H9 (cell line): ENCODE measurements around the gene ARL14EP. TPM values are rescaled to one million over a fixed set of nuclear protein-coding genes. Genes with fewer than 3 reads are reported as not detected.

Experiments used
- DNase-seq: peaks from one replicate; pipeline ENCODE4 v3.0.0-alpha.2; 2017
- H2AFZ ChIP-seq: one replicate; pipeline ENCODE4 v1.6.1; 2013; ENCODE audit warnings: mild to moderate bottlenecking, low read length, control low read depth, moderate library complexity
- H2AK5ac ChIP-seq: 2 replicates; pipeline ENCODE4 v1.6.1; 2013; ENCODE audit warnings: low read length, control low read depth, mixed read lengths; ENCODE audit not compliant: insufficient read length
- H2BK120ac ChIP-seq: one replicate; pipeline ENCODE4 v1.6.1; 2013; ENCODE audit warnings: low read depth, mild to moderate bottlenecking, low read length, control low read depth, inconsistent platforms; ENCODE audit not compliant: poor library complexity, severe bottlenecking
- H2BK12ac ChIP-seq: 2 replicates; pipeline ENCODE4 v1.6.1; 2013; ENCODE audit warnings: low read length, control low read depth, mixed read lengths, low read depth; ENCODE audit not compliant: insufficient read length
- H2BK15ac ChIP-seq: 2 replicates; pipeline ENCODE4 v1.6.1; 2013; ENCODE audit warnings: low read depth, low read length, control low read depth
- H2BK20ac ChIP-seq: one replicate; pipeline ENCODE4 v1.6.1; 2013; ENCODE audit warnings: low read depth, mild to moderate bottlenecking, low read length, control low read depth, inconsistent platforms; ENCODE audit not compliant: poor library complexity, severe bottlenecking
- H2BK5ac ChIP-seq: 2 replicates; pipeline ENCODE4 v1.6.1; 2013; ENCODE audit warnings: low read length, control low read depth, mixed read lengths; ENCODE audit not compliant: insufficient read length
- H3K14ac ChIP-seq: 2 replicates; pipeline ENCODE4 v1.6.1; 2013; ENCODE audit warnings: low read length, control low read depth; ENCODE audit not compliant: insufficient read depth
- H3K18ac ChIP-seq: 2 replicates; pipeline ENCODE4 v1.6.1; 2013; ENCODE audit warnings: low read depth, mild to moderate bottlenecking, mixed read lengths, low read length, control low read depth; ENCODE audit not compliant: insufficient read length
- H3K23ac ChIP-seq: 2 replicates; pipeline ENCODE4 v1.6.1; 2013; ENCODE audit warnings: low read length, control low read depth, mixed read lengths, low read depth; ENCODE audit not compliant: insufficient read length
- H3K23me2 ChIP-seq: 2 replicates; pipeline ENCODE4 v1.6.1; 2013; ENCODE audit warnings: low read depth, mild to moderate bottlenecking, mixed read lengths, low read length, control low read depth; ENCODE audit not compliant: insufficient read length, poor library complexity, severe bottlenecking
- H3K27ac ChIP-seq: 2 replicates; pipeline ENCODE4 v1.5.1; 2013; ENCODE audit warnings: low read length, control low read depth, mixed read lengths, low read depth; ENCODE audit not compliant: insufficient read length
- H3K27me3 ChIP-seq: 2 replicates; pipeline ENCODE4 v1.6.1; 2013; ENCODE audit warnings: low read length, control low read depth, inconsistent platforms; ENCODE audit not compliant: insufficient read depth
- H3K4ac ChIP-seq: 2 replicates; pipeline ENCODE4 v1.6.1; 2013; ENCODE audit warnings: low read depth, mild to moderate bottlenecking, control low read depth, inconsistent platforms, low read length, moderate library complexity
- H3K4me1 ChIP-seq: 2 replicates; pipeline ENCODE4 v1.6.1; 2013; ENCODE audit warnings: low read length, control low read depth, inconsistent platforms; ENCODE audit not compliant: insufficient read depth
- H3K4me2 ChIP-seq: 2 replicates; pipeline ENCODE4 v1.6.1; 2013; ENCODE audit warnings: low read length, control low read depth, mixed read lengths; ENCODE audit not compliant: insufficient read length, insufficient read depth
- H3K56ac ChIP-seq: 2 replicates; pipeline ENCODE4 v1.6.1; 2013; ENCODE audit warnings: low read depth, mild to moderate bottlenecking, mixed read lengths, low read length, control low read depth; ENCODE audit not compliant: insufficient read length
- H3K79me1 ChIP-seq: 2 replicates; pipeline ENCODE4 v1.6.1; 2013; ENCODE audit warnings: low read depth, mild to moderate bottlenecking, moderate library complexity, low read length, control low read depth, inconsistent platforms; ENCODE audit not compliant: insufficient read depth, poor library complexity, severe bottlenecking
- H3K79me2 ChIP-seq: 2 replicates; pipeline ENCODE4 v1.6.1; 2013; ENCODE audit warnings: low read length, control low read depth, inconsistent platforms; ENCODE audit not compliant: insufficient read depth
- H3K9ac ChIP-seq: 2 replicates; pipeline ENCODE4 v1.6.1; 2013; ENCODE audit warnings: low read length, control low read depth, mixed read lengths; ENCODE audit not compliant: insufficient read length; ENCODE audit errors: extremely low read depth
- H3K9me3 ChIP-seq: one replicate; pipeline ENCODE4 v1.6.1; 2013; ENCODE audit warnings: low read depth, low read length, inconsistent platforms; ENCODE audit not compliant: control insufficient read depth
- H3T11ph ChIP-seq: one replicate; pipeline ENCODE4 v1.6.1; 2013; ENCODE audit warnings: mild to moderate bottlenecking, low read length, control low read depth, inconsistent platforms
- H4K20me1 ChIP-seq: one replicate; pipeline ENCODE4 v1.6.1; 2013; ENCODE audit not compliant: control insufficient read depth, insufficient read length, insufficient read depth
- H4K5ac ChIP-seq: 2 replicates; pipeline ENCODE4 v1.6.1; 2013; ENCODE audit warnings: low read depth, mild to moderate bottlenecking, mixed read lengths, low read length, control low read depth; ENCODE audit not compliant: insufficient read length
- H4K8ac ChIP-seq: replicated peaks from 2 replicates; pipeline ENCODE4 v1.6.1; 2013; ENCODE audit warnings: low read length, control low read depth, mixed read lengths, low read depth; ENCODE audit not compliant: insufficient read length
- H4K91ac ChIP-seq: 2 replicates; pipeline ENCODE4 v1.6.1; 2013; ENCODE audit warnings: low read depth, mild to moderate bottlenecking, moderate library complexity, mixed read lengths, low read length, control low read depth; ENCODE audit not compliant: insufficient read length
- H3K27ac Mint-ChIP-seq, 3 experiments: 2 replicates in 2 of 3; 3 replicates in 1 of 3; pipeline ENCODE4 v1.8.0; 2020 to 2021; ENCODE audit warnings: mixed read lengths in 3 of 3, mild to moderate bottlenecking in 1 of 3, moderate library complexity in 1 of 3
- H3K27me3 Mint-ChIP-seq: 2 replicates; pipeline ENCODE4 v1.8.0; 2021; ENCODE audit warnings: low read depth, mild to moderate bottlenecking, moderate library complexity, mixed read lengths
- H3K36me3 Mint-ChIP-seq, 3 experiments: 2 replicates in 2 of 3; 3 replicates in 1 of 3; pipeline ENCODE4 v1.8.0; 2020 to 2021; ENCODE audit warnings: low read depth in 3 of 3, mixed read lengths in 3 of 3; ENCODE audit not compliant: insufficient read depth in 1 of 3
- H3K4me1 Mint-ChIP-seq, 2 experiments: 2 replicates each; pipeline ENCODE4 v1.8.0; 2020; ENCODE audit warnings: mixed read lengths in 2 of 2
- H3K4me3 Mint-ChIP-seq, 2 experiments: 2 replicates in 1 of 2; 3 replicates in 1 of 2; pipeline ENCODE4 v1.8.0; 2020 to 2021; ENCODE audit warnings: mild to moderate bottlenecking in 2 of 2, mixed read lengths in 2 of 2, moderate library complexity in 1 of 2
- H3K9me3 Mint-ChIP-seq, 2 experiments: 2 replicates in 1 of 2; 3 replicates in 1 of 2; pipeline ENCODE4 v1.8.0; 2020; ENCODE audit warnings: mild to moderate bottlenecking in 2 of 2, mixed read lengths in 2 of 2, moderate library complexity in 1 of 2
- CTCF ChIP-seq: fragments of 200-600 bp; sonication (generic); conservative IDR thresholded peaks from 3 replicates; pipeline ENCODE4 v1.8.0; 2021; ENCODE audit warnings: antibody characterized with exemption, mild to moderate bottlenecking
- WGBS: extraction: QIAGEN DNeasy Blood & Tissue Kit; methylation state at CpG from one replicate; pipeline ENCODE4 v1.1.7; 2013; ENCODE audit warnings: missing lambda C conversion rate, low lambda C conversion rate, mixed read lengths; ENCODE audit not compliant: insufficient read length; ENCODE audit errors: extremely low coverage; 5-methylcytosine and 5-hydroxymethylcytosine counted together
- total RNA-seq: library from RNA; stranded (reverse); gene quantifications from 2 replicates; pipeline ENCODE4 v1.2.1, GENCODE V29; 2021

Gene ARL14EP
- total RNA-seq, 1 experiment from 2014 or later = 20.9 TPM

GRCh38 chr11:30312243-30312642 lies 10.7 kb upstream of the ARL14EP start:
- no CpG with 5 or more reads among the region's 1 CpG for WGBS
- H4K5ac ChIP-seq = no peak overlapping the region
- H3K9me3 Mint-ChIP-seq = peaks cover 4 to 9% of the 10 kb centered on the region in 2 experiments; a peak in 4 of 5 replicates

More at GRCh38 chr11:30312243-30312642, 10.7 kb upstream of the ARL14EP start:
- Histone ChIP-seq H3K4ac (no peak overlapping the region), H3K27ac (no peak overlapping the region), H3K79me2 (no peaks in the 10 kb centered on the region), H3K14ac (no peak overlapping the region), H2BK5ac (no peak overlapping the region), H3K27me3 (no peaks in the 10 kb centered on the region), H3K79me1 (no peaks in the 10 kb centered on the region), H3K9me3 (no peaks in the 10 kb centered on the region), H4K8ac (no peak overlapping the region), H4K91ac (no peak overlapping the region), H2BK120ac (no peak overlapping the region), H2AFZ (no peak overlapping the region), H2BK20ac (no peak overlapping the region), H3K23me2 (no peaks in the 10 kb centered on the region), H3K23ac (no peak overlapping the region), H4K20me1 (no peaks in the 10 kb centered on the region), H3K18ac (no peak overlapping the region), H3K56ac (no peak overlapping the region), H3K4me1 (no peaks in the 10 kb centered on the region), H2BK12ac (no peak overlapping the region), H2BK15ac (no peak overlapping the region), H3T11ph (no peak overlapping the region), H3K9ac (no peak overlapping the region), H2AK5ac (no peak overlapping the region), H3K4me2 (no peak overlapping the region)
- H3K27me3 Mint-ChIP-seq = peaks cover 14% of the 10 kb centered on the region
- 0 out of 7 replicates have a peak, but pooled peaks cover 0 to 4% (median 0%) of the 10 kb centered on the region in 3 experiments for H3K36me3 Mint-ChIP-seq
- no peak overlapping the region for H3K27ac Mint-ChIP-seq
- no peak for DNase-seq
- no peaks in the 10 kb centered on the region for H3K4me1 Mint-ChIP-seq
- no peak for TF ChIP-seq CTCF
- no peak overlapping the region for H3K4me3 Mint-ChIP-seq
